ENCODE measurements around the gene BPI. TPM values are rescaled to one million over a fixed set of nuclear protein-coding genes. Genes with fewer than 3 reads are reported as not detected.

The BPI gene
- total and polyA plus RNA-seq, 11 donors = 0.18 to 2.9 (median 0.32) TPM; not detected in 7

- no peak for ATAC-seq
- TF ChIP-seq POLR2A (IDR thresholded peaks at IDR 0.05) = no peak
- no peak for TF ChIP-seq CTCF (IDR thresholded peaks at IDR 0.05)
- H3K4me3 ChIP-seq = no peak overlapping the region
- H3K9me3 ChIP-seq = no peaks in the 10 kb centered on the region
- intact Hi-C loops (cut with DNase I) = no loop called here
- H3K36me3 ChIP-seq = no peaks in the 10 kb centered on the region
- no peaks in the 10 kb centered on the region for H3K4me1 ChIP-seq
- 86 to 91% (median 90%) methylated on average over 4 to 8 of the region's 8 CpGs for WGBS, 4 donors
- no peak for DNase-seq
- H3K27ac ChIP-seq = no peak overlapping the region
- no peaks in the 10 kb centered on the region for H3K27me3 ChIP-seq
Observed at GRCh38 chr20:38363004-38363747, 59.2 kb downstream of the BPI start.

GRCh38 chr20:38369389-38369788 is 65.4 kb downstream of the BPI start:
- Histone ChIP-seq H3K9me3 (no peaks in the 10 kb centered on the region), H3K27me3 (no peaks in the 10 kb centered on the region), H3K4me3 (no peak overlapping the region), H3K4me1 (peaks cover 0 to 13% (median 0%) of the 10 kb centered on the region in 12 donors), H3K27ac (no peak overlapping the region), H3K36me3 (no peaks in the 10 kb centered on the region)
- no peak for TF ChIP-seq POLR2A (IDR thresholded peaks at IDR 0.05)
- no peak for TF ChIP-seq CTCF (IDR thresholded peaks at IDR 0.05)
- intact Hi-C loops (cut with DNase I) = no loop called here
- DNase-seq (no peak), ATAC-seq (no peak)
- WGBS, 4 donors = 32 to 47% (median 39%) methylated on average over 2 of the region's 2 CpGs

- ATAC-seq = peak in 2 of 4 donors; percentile 23 to 38
- no peaks in the 10 kb centered on the region for H3K36me3 ChIP-seq
- H3K27ac ChIP-seq = peak overlapping the region in 2 of 12 donors; percentile 4 to 11
- peaks cover 0 to 13% (median 0%) of the 10 kb centered on the region in 12 donors for H3K4me1 ChIP-seq
- H3K27me3 ChIP-seq = no peaks in the 10 kb centered on the region
- no peak overlapping the region for H3K4me3 ChIP-seq
- DNase-seq = no peak
- no peaks in the 10 kb centered on the region for H3K9me3 ChIP-seq
- 49 to 65% (median 58%) methylated on average over 5 of the region's 5 CpGs for WGBS, 4 donors
- TF ChIP-seq CTCF (IDR thresholded peaks at IDR 0.05) (no peak), POLR2A (IDR thresholded peaks at IDR 0.05) (no peak)
- intact Hi-C loops (cut with DNase I) = no loop called here
Observed at GRCh38 chr20:38372806-38373205, 68.8 kb downstream of the BPI start.

GRCh38 chr20:38373231-38373867 is 69.4 kb downstream of the BPI start:
- H3K4me3 ChIP-seq = no peak overlapping the region
- DNase-seq = no peak
- H3K27ac ChIP-seq = peak overlapping the region in 3 of 12 donors; percentile 3 to 11 (median 4)
- peaks cover 0 to 13% (median 0%) of the 10 kb centered on the region in 12 donors for H3K4me1 ChIP-seq
- H3K36me3 ChIP-seq = no peaks in the 10 kb centered on the region
- peak in 3 of 4 donors; percentile 58 to 86 (median 82) for ATAC-seq
- H3K27me3 ChIP-seq = no peaks in the 10 kb centered on the region
- no peaks in the 10 kb centered on the region for H3K9me3 ChIP-seq
- WGBS, 4 donors = 27 to 33% (median 31%) methylated on average over 7 of the region's 7 CpGs
- TF ChIP-seq CTCF (IDR thresholded peaks at IDR 0.05) (no peak), POLR2A (IDR thresholded peaks at IDR 0.05) (no peak)
- intact Hi-C loops (cut with DNase I) = no loop called here

Measured in heart left ventricle (tissue), 16 donors.